Neutrophil (primary cell): ENCODE data around the gene PDX1.

Source experiments
- H3K27ac ChIP-seq: fragments of 200-600 bp; sonication (generic); 2 replicates; pipeline ENCODE4 v1.5.1; 2016; ENCODE audit warnings: mild to moderate bottlenecking, moderate library complexity
- H3K27me3 ChIP-seq: fragments of 200-600 bp; sonication (generic); 2 replicates; pipeline ENCODE4 v1.6.0; 2016; ENCODE audit warnings: mild to moderate bottlenecking
- H3K36me3 ChIP-seq: fragments of 200-600 bp; sonication (generic); 2 replicates; pipeline ENCODE4 v1.5.1; 2017
- H3K4me1 ChIP-seq, 2 experiments: fragments of 200-600 bp in 1 of 2; sonication (generic) in 1 of 2; 1 replicate in 1 of 2; 2 replicates in 1 of 2; pipeline versions ENCODE4 v1.5.1 to v1.6.1; 2013 to 2016; ENCODE audit warnings: low read depth in 1 of 2, low read length in 1 of 2, mild to moderate bottlenecking in 1 of 2, moderate library complexity in 1 of 2; ENCODE audit not compliant: control insufficient read depth in 1 of 2, insufficient read depth in 1 of 2
- H3K4me3 ChIP-seq, 2 experiments: fragments of 200-600 bp in 1 of 2; sonication (generic) in 1 of 2; 1 replicate in 1 of 2; 2 replicates in 1 of 2; pipeline ENCODE4 v1.5.1; 2013 to 2016; ENCODE audit warnings: low read depth in 1 of 2, low read length in 1 of 2, mild to moderate bottlenecking in 1 of 2, moderate library complexity in 1 of 2
- H3K9me3 ChIP-seq: fragments of 200-600 bp; sonication (generic); 2 replicates; pipeline ENCODE4 v1.5.1; 2016
- TF ChIP-seq, protein P1 (sequence below): fragments of 200-600 bp; sonication (generic); IDR thresholded peaks from 2 replicates; pipeline ENCODE4 v1.5.1; 2016; ENCODE audit warnings: antibody characterized with exemption

Gene PDX1

GRCh38 chr13:27915301-27916207 lies 4.2 kb upstream of the PDX1 start:
- TF ChIP-seq, protein P1, sequence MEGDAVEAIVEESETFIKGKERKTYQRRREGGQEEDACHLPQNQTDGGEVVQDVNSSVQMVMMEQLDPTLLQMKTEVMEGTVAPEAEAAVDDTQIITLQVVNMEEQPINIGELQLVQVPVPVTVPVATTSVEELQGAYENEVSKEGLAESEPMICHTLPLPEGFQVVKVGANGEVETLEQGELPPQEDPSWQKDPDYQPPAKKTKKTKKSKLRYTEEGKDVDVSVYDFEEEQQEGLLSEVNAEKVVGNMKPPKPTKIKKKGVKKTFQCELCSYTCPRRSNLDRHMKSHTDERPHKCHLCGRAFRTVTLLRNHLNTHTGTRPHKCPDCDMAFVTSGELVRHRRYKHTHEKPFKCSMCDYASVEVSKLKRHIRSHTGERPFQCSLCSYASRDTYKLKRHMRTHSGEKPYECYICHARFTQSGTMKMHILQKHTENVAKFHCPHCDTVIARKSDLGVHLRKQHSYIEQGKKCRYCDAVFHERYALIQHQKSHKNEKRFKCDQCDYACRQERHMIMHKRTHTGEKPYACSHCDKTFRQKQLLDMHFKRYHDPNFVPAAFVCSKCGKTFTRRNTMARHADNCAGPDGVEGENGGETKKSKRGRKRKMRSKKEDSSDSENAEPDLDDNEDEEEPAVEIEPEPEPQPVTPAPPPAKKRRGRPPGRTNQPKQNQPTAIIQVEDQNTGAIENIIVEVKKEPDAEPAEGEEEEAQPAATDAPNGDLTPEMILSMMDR = no peak
- H3K27me3 ChIP-seq = peaks cover 100% of the 10 kb centered on the region

DNA sequence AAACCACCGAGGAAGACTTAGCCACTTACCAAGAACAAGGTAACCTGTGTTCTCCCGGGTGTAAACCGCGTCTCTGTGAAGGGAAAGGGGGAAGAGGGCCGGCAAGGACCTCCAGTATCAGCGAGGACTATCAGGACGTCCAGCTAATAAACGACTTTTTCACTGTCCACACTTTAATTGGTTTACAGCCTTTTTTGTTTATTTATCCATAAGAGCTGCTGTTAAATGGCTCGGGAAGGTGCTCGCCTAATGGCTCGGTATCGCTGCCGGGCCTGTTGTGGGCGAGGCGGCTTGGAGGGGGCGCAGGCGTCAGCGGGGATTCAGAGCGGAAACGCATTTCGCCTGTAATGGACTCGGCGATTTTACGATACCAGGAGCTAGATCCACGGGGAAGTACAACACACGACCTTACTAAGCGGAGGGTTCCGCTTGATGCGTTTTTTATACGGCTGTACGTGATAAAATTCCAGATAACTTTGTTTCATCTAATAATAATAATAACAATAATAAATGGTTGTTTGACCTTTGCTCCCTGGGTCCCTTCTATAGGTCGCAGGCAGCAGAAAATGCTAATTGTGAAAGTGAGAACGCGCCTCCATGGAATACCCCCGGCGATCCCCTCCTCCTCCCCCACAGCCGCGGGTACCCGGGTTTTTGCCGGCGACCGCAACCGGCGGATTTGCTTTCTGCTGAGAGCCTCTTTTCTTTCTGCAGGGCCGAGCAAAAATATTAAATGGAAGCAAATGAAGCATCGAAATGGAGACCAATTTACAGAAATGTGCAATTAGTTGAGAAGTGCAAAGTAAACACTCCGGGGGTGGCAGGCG lies 2.5 kb upstream of the PDX1 start:
- Histone ChIP-seq H3K9me3 (no peaks in the 10 kb centered on the region), H3K36me3 (no peaks in the 10 kb centered on the region), H3K4me3 (no peak overlapping the region), H3K4me1 (peaks cover 6 to 13% of the 10 kb centered on the region in 2 experiments), H3K27ac (no peak overlapping the region), H3K27me3 (peaks cover 100% of the 10 kb centered on the region)
- TF ChIP-seq, protein P1 = no peak

More at GRCh38 chr13:27915301-27916207, 4.2 kb upstream of the PDX1 start:
- H3K9me3 ChIP-seq = no peaks in the 10 kb centered on the region
- H3K36me3 ChIP-seq = no peaks in the 10 kb centered on the region
- H3K4me1 ChIP-seq = peaks cover 0 to 7% of the 10 kb centered on the region in 2 experiments
- H3K27ac ChIP-seq = no peak overlapping the region
- no peak overlapping the region for H3K4me3 ChIP-seq

GRCh38 chr13:27918041-27918917 lies 1.5 kb upstream of the PDX1 start:
- TF ChIP-seq, protein P1 = no peak
- H3K36me3 ChIP-seq = no peaks in the 10 kb centered on the region
- H3K4me1 ChIP-seq = peaks cover 6 to 13% of the 10 kb centered on the region in 2 experiments
- H3K9me3 ChIP-seq = no peaks in the 10 kb centered on the region
- H3K4me3 ChIP-seq = no peak overlapping the region
- H3K27ac ChIP-seq = no peak overlapping the region
- H3K27me3 ChIP-seq = peaks cover 100% of the 10 kb centered on the region

GRCh38 chr13:27918918-27919658 lies 712 bp upstream of the PDX1 start:
- peaks cover 100% of the 10 kb centered on the region for H3K27me3 ChIP-seq
- H3K9me3 ChIP-seq = no peaks in the 10 kb centered on the region
- H3K4me3 ChIP-seq = no peak overlapping the region
- peaks cover 6 to 13% of the 10 kb centered on the region in 2 experiments for H3K4me1 ChIP-seq
- TF ChIP-seq, protein P1 = no peak
- no peaks in the 10 kb centered on the region for H3K36me3 ChIP-seq
- no peak overlapping the region for H3K27ac ChIP-seq
